ENCODE results near the gene NIN. TPM values are rescaled to one million over a fixed set of nuclear protein-coding genes. Genes with fewer than 3 reads are reported as not detected.

Gene NIN
- total RNA-seq, 4 donors from 2014 or later = 24.1 to 35.7 (median 30.7) TPM

- H3K27me3 ChIP-seq = no peaks in the 10 kb centered on the region
- H3K9me3 ChIP-seq = no peaks in the 10 kb centered on the region
- DNase-seq (ENCODE audit: low spot score in 2 of 2) = no peak
- WGBS, 2 donors = 79 to 92% methylated on average over 3 of the region's 3 CpGs
- peaks cover 0 to 10% (median 0%) of the 10 kb centered on the region in 4 donors for H3K4me1 ChIP-seq
- H3K36me3 ChIP-seq = peaks cover 0 to 24% (median 0%) of the 10 kb centered on the region in 3 donors
- no peak overlapping the region for H3K27ac ChIP-seq
- TF ChIP-seq POLR2A (IDR thresholded peaks at IDR 0.05) (no peak), EP300 (IDR thresholded peaks at IDR 0.05) (no peak), CTCF (IDR thresholded peaks at IDR 0.05) (no peak)
- no peak overlapping the region for H3K4me3 ChIP-seq
Observed at GRCh38 chr14:50806241-50806933, 24.6 kb downstream of the NIN start.

GRCh38 chr14:50805396-50805795, 25.6 kb downstream of the NIN start:
- no peak for TF ChIP-seq EP300 (IDR thresholded peaks at IDR 0.05)
- TF ChIP-seq POLR2A (IDR thresholded peaks at IDR 0.05) = no peak
- TF ChIP-seq CTCF (IDR thresholded peaks at IDR 0.05) = no peak
- Histone ChIP-seq H3K27me3 (no peaks in the 10 kb centered on the region), H3K27ac (no peak overlapping the region), H3K9me3 (no peaks in the 10 kb centered on the region), H3K4me3 (no peak overlapping the region), H3K4me1 (peaks cover 0 to 10% (median 0%) of the 10 kb centered on the region in 4 donors), H3K36me3 (peaks cover 0 to 24% (median 0%) of the 10 kb centered on the region in 3 donors)
- 98% methylated on average over 3 of the region's 3 CpGs for WGBS, 2 donors
- no peak for DNase-seq (ENCODE audit: low spot score in 2 of 2)

- Histone ChIP-seq H3K9me3 (no peaks in the 10 kb centered on the region), H3K27ac (no peak overlapping the region)
Observed at GRCh38 chr14:50804181-50804721, 26.7 kb downstream of the NIN start.

GRCh38 chr14:50801706-50802105, 29.3 kb downstream of the NIN start:
- WGBS, 2 donors = 81 to 85% methylated on average over 1 of the region's 1 CpG
- H3K9me3 ChIP-seq = no peaks in the 10 kb centered on the region
- no peaks in the 10 kb centered on the region for H3K27me3 ChIP-seq
- H3K27ac ChIP-seq = no peak overlapping the region
- H3K36me3 ChIP-seq = peaks cover 0 to 33% (median 0%) of the 10 kb centered on the region in 3 donors
- no peak overlapping the region for H3K4me3 ChIP-seq
- H3K4me1 ChIP-seq = peaks cover 0 to 12% (median 0%) of the 10 kb centered on the region in 4 donors
- DNase-seq (ENCODE audit: low spot score in 2 of 2) = no peak
- TF ChIP-seq POLR2A (IDR thresholded peaks at IDR 0.05) = no peak
- TF ChIP-seq EP300 (IDR thresholded peaks at IDR 0.05) = no peak
- no peak for TF ChIP-seq CTCF (IDR thresholded peaks at IDR 0.05)

More at GRCh38 chr14:50804181-50804721, 26.7 kb downstream of the NIN start:
- TF ChIP-seq CTCF (IDR thresholded peaks at IDR 0.05) (no peak), EP300 (IDR thresholded peaks at IDR 0.05) (no peak), POLR2A (IDR thresholded peaks at IDR 0.05) (no peak)
- no peak overlapping the region for H3K4me3 ChIP-seq
- peaks cover 0 to 10% (median 0%) of the 10 kb centered on the region in 4 donors for H3K4me1 ChIP-seq
- H3K36me3 ChIP-seq = peaks cover 0 to 29% (median 0%) of the 10 kb centered on the region in 3 donors
- H3K27me3 ChIP-seq = no peaks in the 10 kb centered on the region
- no peak for DNase-seq (ENCODE audit: low spot score in 2 of 2)
- 48 to 52% methylated on average over 5 of the region's 5 CpGs for WGBS, 2 donors

GRCh38 chr14:50800032-50800431, 30.9 kb downstream of the NIN start:
- no peak for DNase-seq (ENCODE audit: low spot score in 2 of 2)
- no peak overlapping the region for H3K4me3 ChIP-seq
- peaks cover 0 to 16% (median 0%) of the 10 kb centered on the region in 4 donors for H3K4me1 ChIP-seq
- no peaks in the 10 kb centered on the region for H3K9me3 ChIP-seq
- H3K36me3 ChIP-seq = peaks cover 0 to 18% (median 0%) of the 10 kb centered on the region in 3 donors
- H3K27ac ChIP-seq = no peak overlapping the region
- no peaks in the 10 kb centered on the region for H3K27me3 ChIP-seq
- TF ChIP-seq CTCF (IDR thresholded peaks at IDR 0.05) (no peak), POLR2A (IDR thresholded peaks at IDR 0.05) (no peak), EP300 (IDR thresholded peaks at IDR 0.05) (no peak)
- WGBS, 2 donors = 37 to 55% methylated on average over 1 of the region's 1 CpG
